Measurements from ENCODE around the gene POLR2E.
"Not testable (repeated sequence)": the region's sequence is repeated elsewhere in the genome, so short reads cannot be mapped to it uniquely, and the experiment has no call there.

POLR2E gene

GRCh38 chr19:1094978-1095701 is at the start of gene POLR2E:
POLR2E (minus strand) TSS chr19:1095375; CDS start chr19:1095315, 60 bp downstream.
- peak; percentile 98 for DNase-seq (ENCODE audit: low read depth)

DNA sequence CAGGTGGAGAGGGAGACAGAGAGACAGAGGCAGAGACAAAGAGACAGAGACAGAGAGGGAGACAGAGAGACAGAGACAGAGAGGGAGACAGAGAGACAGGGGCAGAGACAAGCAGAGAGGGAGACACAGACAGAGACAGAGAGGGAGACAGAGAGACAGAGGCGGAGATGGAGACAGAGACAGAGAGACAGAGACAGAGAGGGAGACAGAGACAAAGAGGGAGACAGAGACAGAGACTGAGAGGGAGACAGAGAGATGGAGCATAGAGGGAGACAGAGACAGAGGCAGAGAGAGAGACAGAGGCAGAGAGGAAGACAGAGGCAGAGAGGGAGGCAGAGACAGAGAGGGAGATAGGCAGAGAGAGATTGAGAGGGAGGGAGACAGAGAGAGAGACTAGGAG is 49.6 kb upstream of the POLR2E start:
- DNase-seq (ENCODE audit: low read depth): no peak

GRCh38 chr19:1143828-1144399 is 48.7 kb upstream of the POLR2E start:
- DNase-seq (ENCODE audit: low read depth): no peak

DNA sequence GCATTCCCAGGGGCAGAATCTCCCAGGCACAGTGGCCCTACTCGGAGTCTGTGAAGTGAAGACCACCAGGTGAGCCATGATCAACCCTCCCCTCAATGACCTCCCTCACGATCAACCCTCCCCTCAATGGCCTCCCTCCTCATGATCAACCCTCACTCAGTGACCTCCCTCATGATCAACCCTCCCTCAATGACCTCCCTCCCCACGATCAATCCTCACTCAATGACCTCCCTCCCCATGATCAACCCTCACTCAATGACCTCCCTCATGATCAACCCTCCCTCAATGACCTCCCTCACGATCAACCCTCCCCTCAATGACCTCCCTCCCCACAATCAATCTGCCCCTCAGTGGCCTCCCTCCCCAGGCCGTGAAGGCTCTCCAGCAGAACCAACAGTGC is 46.8 kb upstream of the POLR2E start:
- DNase-seq (ENCODE audit: low read depth): no peak

DNA sequence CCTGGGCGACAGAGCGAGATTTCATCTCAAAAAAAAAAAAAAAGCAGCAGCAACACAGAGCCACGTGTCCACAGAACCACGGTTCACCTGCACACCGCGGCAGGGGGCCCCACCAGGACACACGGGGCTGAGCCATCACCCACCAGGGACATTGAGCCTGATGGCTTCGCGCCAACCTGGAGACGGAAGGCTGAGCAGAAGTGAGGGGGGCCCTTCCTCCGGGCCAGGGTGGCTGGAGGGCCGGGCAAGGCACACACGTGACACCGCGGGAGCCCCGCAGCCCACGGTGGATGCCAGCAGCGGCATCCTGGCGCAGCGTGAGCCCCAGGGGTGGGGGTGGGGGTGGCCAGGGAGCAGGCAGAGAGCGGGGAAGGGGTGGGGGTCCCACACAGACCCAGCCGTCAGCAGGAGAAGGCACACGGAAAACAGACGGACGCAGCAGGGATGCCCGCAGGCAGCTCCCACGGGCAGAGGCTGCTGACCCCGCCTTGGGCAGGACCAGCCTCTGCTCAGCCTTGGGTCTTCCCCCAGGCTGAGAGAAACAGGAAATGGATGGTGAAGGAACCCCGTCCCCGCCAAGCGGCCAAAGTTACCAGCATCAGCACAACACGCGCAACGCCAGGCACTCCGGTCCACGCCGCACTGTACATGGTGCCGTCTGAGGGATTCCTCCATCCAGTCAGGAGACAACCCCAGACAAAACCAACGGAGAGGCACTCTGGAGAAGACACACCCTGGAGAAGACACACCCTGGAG is 45.3 kb upstream of the POLR2E start:
- DNase-seq (ENCODE audit: low read depth): no peak

DNA sequence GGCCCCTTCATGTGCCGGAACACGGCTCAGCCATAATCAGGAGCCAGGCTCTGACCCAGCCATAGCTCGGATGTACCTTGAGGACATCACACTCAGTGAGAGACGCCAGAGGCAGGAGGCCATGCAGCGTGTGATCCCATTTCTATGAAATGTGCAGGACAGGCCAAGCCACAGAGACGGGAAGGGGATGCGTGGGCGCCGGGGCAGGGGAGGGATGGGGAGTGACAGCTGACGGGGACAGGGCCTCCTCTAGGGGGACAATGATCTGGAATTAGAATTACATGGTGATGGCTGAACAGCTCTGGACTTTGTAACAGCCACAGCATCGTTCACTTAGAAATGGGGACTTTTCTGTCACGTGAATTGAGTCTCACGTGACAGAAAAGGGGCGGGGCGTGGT is 44.0 kb upstream of the POLR2E start:
- DNase-seq (ENCODE audit: low read depth): no peak

DNA sequence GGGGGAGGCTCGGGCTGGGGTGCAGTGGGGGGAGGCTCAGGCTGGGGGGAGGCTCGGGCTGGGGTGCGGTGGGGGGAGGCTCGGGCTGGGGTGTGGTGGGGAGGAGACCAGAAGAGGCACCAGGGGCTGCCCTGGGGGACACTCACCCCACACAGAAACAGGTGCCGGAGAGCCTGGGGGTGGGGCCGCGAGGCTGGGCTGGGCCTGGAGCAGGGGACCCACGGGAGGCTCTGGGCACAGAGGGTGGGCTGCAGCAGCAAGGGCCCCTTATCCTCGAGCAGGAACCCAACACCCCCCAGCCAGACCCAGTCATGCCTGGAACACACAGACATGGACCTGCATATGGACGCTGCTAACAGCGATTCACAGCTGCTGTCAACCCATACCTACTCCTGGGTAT is 42.9 kb upstream of the POLR2E start:
- DNase-seq (ENCODE audit: low read depth): no peak

- no peak for DNase-seq (ENCODE audit: low read depth)
Measured at GRCh38 chr19:1136621-1137317, 41.6 kb upstream of the POLR2E start.

DNA sequence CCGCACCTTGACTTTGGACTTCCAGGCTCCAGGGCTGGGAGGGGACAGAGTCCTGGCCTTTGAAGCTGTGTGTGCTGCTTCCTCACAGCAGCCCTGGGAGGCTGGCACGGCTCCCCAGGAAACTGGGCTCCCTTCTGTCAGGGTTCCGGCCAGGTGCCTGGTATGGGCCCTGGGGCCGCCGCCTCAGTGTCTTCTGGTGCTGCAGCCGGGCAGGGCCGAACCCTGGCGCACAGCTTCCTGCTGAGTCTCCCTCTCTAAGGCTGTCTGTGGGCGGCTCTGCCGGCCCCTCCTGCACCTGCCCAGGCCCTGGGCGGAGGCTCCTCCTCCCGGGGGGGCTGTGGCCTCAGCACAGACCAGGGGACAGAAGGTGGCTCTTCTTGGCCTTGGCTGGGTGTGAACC is 41.0 kb upstream of the POLR2E start:
- DNase-seq (ENCODE audit: low read depth): no peak

- DNase-seq (ENCODE audit: low read depth): no peak
Measured at GRCh38 chr19:1135454-1135853, 40.3 kb upstream of the POLR2E start.

GRCh38 chr19:1134431-1134830 is 39.3 kb upstream of the POLR2E start:
- no peak for DNase-seq (ENCODE audit: low read depth)

GRCh38 chr19:1133471-1133929 is 38.3 kb upstream of the POLR2E start:
- DNase-seq (ENCODE audit: low read depth): peak; percentile 55

- DNase-seq (ENCODE audit: low read depth): no peak
Measured at GRCh38 chr19:1132552-1133383, 37.6 kb upstream of the POLR2E start.

DNA sequence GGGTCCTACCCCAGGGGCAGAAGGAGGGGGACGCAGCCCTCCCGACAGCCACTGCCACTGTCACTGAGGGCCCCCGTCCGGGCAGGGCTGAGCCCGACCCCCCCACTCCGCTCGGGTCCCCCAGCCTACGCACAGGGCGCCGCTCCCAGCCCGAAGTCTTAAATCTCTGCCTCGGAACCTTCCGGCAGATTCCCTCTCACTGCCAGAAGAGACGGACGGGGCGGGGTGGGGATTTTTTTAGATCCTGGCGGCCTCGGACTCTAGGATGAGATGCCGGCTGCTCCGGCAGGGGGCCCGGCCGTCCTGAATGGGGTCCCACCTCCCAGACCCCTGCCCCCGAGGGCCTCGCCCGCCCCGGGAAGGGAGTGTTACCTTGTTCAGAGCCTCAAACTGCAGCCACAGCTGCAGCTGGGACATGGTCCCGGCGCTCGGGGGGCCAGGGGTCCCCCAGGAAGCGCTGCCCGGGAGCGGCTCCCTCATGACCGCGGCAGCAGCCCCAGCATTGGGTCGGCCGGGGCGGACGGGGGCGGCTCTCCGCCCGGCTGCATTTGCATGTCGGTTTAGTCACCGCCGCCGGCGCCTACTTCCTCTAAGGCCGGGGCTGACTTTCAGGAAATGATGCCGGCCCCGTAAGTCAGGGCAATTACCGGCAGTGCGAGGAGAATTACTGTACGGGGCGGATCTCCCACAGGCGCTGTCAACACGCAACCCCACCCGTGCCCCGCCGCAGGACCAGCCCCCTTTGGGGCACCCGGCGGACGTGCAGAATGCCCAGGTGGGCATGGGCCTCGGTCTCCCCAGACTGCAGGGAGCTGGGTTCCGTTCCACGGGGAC is 36.8 kb upstream of the POLR2E start:
- peak; percentile 79 for DNase-seq (ENCODE audit: low read depth)

DNA sequence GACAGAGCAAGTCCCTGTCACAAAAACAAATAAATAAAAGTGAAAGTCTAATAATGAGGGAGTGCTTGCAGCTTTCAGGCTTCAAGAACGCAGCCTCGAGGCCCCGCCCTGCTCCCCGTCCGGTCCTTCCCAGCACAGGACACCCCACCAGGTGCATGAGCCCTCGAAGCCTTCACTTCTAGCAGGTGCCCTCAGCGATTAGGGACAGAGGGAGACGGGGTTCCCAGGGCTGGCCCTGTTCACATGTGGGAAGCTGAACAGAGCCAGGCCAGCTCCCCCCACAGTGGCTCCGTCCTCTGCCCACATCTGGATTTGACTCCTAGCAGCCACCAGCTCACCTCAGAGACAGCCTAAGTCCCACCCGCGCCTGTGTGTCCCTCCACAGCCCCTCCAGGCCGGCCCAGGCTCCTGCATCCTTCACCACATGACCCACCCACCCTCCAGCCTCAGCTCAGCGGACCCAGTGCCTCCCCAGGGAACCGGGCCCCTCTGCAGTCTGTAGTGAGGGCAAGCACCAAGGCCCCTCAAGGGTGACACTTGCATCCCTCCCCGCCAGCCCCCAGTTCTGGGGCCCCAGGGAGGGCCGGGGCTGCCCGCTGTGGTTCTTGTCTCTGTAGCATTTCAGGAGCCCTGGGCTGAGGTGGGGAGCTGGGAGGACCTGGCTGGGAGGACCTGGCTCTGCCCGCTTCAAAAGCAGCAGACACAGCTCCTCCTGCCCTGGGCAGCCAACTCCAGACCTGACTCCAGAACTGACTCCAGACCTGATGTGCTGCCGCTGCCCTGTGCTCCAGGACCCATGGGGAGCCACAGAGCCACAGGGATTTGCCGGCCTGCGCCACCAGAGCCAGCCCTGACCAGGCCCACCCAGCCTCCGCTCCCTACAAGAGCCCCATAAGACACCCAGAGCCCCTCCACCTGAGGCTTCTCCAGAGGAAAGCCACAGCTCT is 35.9 kb upstream of the POLR2E start:
- DNase-seq (ENCODE audit: low read depth): no peak

- DNase-seq (ENCODE audit: low read depth): no peak
Measured at GRCh38 chr19:1129535-1129934, 34.4 kb upstream of the POLR2E start.

- DNase-seq (ENCODE audit: low read depth): not testable (repeated sequence)
Measured at GRCh38 chr19:1129084-1129483, 33.9 kb upstream of the POLR2E start.

GRCh38 chr19:1128106-1128505 is 32.9 kb upstream of the POLR2E start:
- no peak for DNase-seq (ENCODE audit: low read depth)

- DNase-seq (ENCODE audit: low read depth): no peak
Measured at GRCh38 chr19:1126984-1127760, 32.0 kb upstream of the POLR2E start.
